ENCODE measurements around the gene LRTM1. TPM values are rescaled to one million over a fixed set of nuclear protein-coding genes. Genes with fewer than 3 reads are reported as not detected.

LRTM1 gene
- total RNA-seq, 1 experiment from 2014 or later, result not detected

DNA sequence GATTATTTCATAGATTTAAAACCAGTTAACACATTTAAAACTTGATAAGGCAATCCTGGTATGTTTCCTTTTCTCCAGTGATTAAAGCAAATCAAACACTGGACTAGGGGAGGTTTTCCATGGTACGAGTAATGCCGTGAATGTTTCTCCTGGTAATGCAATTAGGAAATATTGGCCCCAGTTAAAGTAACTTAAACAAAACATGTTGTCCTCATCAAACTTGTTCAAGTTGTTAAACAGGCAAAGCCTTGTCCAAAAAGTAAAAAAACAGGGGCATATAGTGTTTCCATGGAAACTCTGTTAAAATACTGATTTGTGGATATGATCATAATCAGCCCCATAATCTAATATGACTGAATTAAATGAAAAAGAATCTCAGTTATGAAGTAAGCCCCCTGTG lies 13.1 kb upstream of the LRTM1 start:
- DNase-seq (ENCODE audit: low spot score), result no peak

- DNase-seq (ENCODE audit: low spot score), result peak; percentile 16
These were observed 11.9 kb upstream of the LRTM1 start for GRCh38 chr3:54939557-54940300.

DNA sequence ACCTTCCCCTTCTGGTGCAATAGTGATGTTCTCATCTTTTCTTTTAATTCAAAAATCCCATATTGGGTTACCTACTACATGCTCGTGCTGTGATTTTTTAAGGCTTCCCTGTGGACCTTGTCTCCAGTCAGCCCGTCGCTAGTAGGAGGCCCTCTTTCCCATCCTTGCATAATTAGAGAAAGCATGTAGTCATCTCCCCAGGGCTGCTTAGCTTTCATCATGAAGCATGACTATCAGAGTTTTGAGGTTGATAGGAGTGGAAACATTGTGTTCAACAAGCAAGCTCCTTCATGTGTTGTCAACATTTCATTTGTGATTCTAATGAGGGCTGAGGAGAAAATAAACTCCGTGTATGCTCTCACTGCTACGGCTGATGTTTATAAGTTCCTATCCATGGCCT lies 8.7 kb upstream of the LRTM1 start:
- DNase-seq (ENCODE audit: low spot score), result no peak

DNA sequence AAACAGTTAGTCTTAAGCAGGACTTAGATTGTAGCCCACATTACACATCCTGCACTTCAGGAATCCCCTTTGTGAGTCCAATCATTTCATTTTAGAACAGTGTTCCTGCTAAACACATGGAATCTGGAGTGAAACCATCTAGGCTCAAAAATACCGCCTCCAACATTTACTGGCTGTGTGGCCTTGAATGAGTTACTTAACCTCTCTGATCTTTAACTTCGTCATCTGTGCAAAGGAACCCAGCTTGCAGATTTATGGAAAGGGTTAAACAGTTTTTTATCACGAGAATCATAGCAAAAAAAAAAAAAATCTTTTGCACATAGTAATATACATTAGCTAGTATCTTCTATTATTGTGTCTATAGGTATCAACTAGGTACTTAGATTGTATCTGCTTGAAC lies 8.0 kb upstream of the LRTM1 start:
- no peak for DNase-seq (ENCODE audit: low spot score)

DNA sequence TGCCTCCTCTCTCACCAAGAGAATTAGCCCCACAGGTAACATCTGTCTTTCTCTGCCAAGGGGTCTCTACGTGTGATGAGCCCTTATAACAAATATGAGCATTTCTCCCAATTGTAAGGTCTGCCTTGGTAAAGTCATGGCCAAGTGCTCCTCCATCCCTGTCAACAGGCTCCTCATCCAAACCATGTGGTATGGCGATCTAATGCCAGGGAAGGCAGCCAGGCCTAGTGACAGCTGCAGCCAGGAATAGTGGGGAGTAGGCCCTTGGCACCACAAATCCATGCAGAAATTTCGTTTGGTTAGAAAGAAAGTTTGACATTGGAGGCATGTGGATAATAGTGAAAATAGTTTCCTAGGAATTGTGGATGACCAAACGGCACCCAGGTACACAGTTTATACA lies 4.7 kb upstream of the LRTM1 start:
- DNase-seq (ENCODE audit: low spot score), result no peak

- DNase-seq (ENCODE audit: low spot score), result no peak
These were observed 3.3 kb upstream of the LRTM1 start for GRCh38 chr3:54931182-54931581.

- no peak for DNase-seq (ENCODE audit: low spot score)
These were observed 9.3 kb downstream of the LRTM1 start for GRCh38 chr3:54918516-54918915.

DNA sequence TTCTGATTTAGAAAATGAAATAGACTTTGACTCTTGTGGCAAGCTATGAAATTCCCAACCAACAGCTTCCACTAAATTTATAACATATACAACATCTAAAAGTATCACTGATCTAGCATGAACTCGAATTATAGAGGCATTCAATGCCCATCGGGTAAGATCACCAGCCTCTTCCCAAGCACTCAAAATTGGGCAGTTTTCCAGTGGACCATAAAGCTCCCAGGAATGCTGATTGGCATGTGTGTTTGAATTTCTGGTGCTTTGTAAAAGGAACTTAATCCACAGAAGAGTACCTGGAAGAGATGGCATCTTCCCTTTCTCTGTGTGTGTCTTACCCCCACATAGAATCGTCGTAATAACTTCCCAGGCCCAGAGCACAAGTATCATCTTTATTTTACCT lies 10.0 kb downstream of the LRTM1 start:
- DNase-seq (ENCODE audit: low spot score), result peak; percentile 24

DNA sequence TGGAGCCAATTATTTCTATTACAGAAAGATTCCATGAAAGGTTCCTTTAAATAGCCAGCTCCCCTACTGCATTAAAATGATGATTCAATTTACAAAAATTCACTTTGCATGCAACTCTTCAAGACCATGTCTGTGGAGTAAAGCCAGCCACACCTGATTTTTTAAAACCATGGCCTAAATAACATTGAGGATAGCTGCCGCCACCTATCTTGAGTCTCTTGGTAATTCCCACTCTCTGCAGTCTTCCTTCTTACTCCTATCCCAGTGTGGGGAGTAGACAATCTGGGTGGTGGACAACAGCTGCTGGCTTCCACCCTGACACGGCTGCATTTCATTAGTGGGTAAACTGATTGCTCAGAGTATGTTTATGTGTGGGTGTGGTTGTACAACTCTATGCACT lies 10.7 kb downstream of the LRTM1 start:
- DNase-seq (ENCODE audit: low spot score), result no peak

- no peak for DNase-seq (ENCODE audit: low spot score)
These were observed 11.1 kb downstream of the LRTM1 start for GRCh38 chr3:54916732-54917131.

- DNase-seq (ENCODE audit: low spot score), result no peak
These were observed 11.9 kb downstream of the LRTM1 start for GRCh38 chr3:54915976-54916375.

- DNase-seq (ENCODE audit: low spot score), result no peak
These were observed 12.7 kb downstream of the LRTM1 start for GRCh38 chr3:54915181-54915580.

- DNase-seq (ENCODE audit: low spot score), result no peak
These were observed 13.7 kb downstream of the LRTM1 start for GRCh38 chr3:54914180-54914579.

DNA sequence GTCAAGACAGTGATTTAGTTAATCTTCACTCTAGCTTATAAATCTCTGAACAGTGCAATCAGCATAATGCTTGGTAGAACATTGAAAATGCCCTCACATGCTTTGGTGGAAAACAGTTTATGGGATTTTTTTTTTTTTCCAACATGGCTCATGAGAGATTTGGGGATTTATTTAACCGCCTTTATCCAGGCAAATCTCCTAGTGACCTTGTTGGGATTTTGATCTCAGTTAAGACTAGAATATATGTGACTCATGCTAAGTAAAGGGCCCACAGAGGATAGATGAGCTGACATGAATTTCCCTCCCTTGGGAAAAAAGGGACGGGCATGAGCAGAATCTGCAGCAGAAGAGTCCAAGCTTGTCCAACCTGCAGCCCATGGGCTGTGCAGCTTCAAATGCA lies 18.7 kb downstream of the LRTM1 start:
- DNase-seq (ENCODE audit: low spot score), result peak; percentile 7

GRCh38 chr3:54906763-54907162 lies 21.1 kb downstream of the LRTM1 start:
- DNase-seq (ENCODE audit: low spot score), result no peak

DNA sequence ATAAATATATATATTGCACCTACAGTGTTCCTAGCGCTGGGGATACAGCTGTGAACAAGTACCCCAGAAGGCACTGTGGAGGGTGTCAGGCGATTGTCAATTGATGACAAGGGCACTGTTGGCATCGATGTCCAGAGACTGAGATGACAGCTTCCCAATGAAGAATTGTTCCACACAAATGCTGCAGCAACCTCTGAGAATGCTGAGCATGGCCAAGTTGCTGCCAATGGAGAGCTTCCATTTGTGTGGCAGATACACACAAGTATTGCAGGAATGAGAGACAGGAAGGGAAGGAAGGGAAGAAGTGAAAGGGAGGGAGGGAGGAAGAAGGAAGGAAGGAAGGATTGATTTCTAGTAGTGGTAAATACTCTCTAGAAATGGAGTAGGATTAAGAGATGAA lies 21.9 kb downstream of the LRTM1 start:
- no peak for DNase-seq (ENCODE audit: low spot score)

- no peak for DNase-seq (ENCODE audit: low spot score)
These were observed 22.5 kb downstream of the LRTM1 start for GRCh38 chr3:54905261-54905888.

GRCh38 chr3:54901906-54902685 lies 25.8 kb downstream of the LRTM1 start:
- DNase-seq (ENCODE audit: low spot score), result peak; percentile 16

- DNase-seq (ENCODE audit: low spot score), result no peak
These were observed 26.8 kb downstream of the LRTM1 start for GRCh38 chr3:54900838-54901591.

- no peak for DNase-seq (ENCODE audit: low spot score)
These were observed 28.6 kb downstream of the LRTM1 start for GRCh38 chr3:54899273-54899672.

- peak; percentile 29 for DNase-seq (ENCODE audit: low spot score)
These were observed 30.7 kb downstream of the LRTM1 start for GRCh38 chr3:54897028-54897711.

DNA sequence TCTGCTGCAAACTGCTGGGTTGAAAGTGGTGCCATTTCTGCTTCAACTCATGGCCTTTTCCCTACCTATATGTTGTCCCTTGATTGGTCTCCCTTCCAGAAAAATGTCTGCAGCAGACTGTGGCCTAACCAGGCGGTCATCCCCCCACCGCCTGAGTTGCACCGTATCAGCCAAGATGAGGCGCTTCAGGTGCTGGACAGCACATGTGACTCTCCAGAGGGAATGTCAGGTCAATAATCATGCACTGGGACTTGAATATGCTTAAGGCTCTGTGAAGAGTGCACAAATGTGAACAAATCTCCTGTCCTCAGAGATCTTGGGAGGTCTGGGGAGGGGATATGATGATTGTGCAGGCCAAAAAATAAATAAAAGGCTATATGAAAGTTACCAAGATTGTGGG lies 32.2 kb downstream of the LRTM1 start:
- DNase-seq (ENCODE audit: low spot score), result no peak
